Gastrocnemius medialis (tissue), 4 donors: ENCODE data around the gene ADPRHL1.
"Not testable (repeated sequence)": the region's sequence is repeated elsewhere in the genome, so short reads cannot be mapped to it uniquely, and the experiment has no call there.

Experiments
- CTCF ChIP-seq, 5 experiments: fragments of 450-650 bp in 3 of 5; fragments of 200-600 bp in 2 of 5; sonication (generic) in 2 of 5; IDR thresholded peaks in 4 of 5; conservative IDR thresholded peaks in 1 of 5; 1 replicate in 4 of 5; 2 replicates in 1 of 5; pipeline ENCODE4 v1.5.1; 2016 to 2019; ENCODE audit warnings: antibody characterized with exemption in 5 of 5, mild to moderate bottlenecking in 3 of 5, moderate library complexity in 3 of 5
- POLR2A ChIP-seq, 2 donors: fragments of 450-650 bp; IDR thresholded peaks; one replicate each; pipeline ENCODE4 v1.6.1; 2017; ENCODE audit warnings: antibody characterized with exemption in 2 of 2, mild to moderate bottlenecking in 2 of 2, moderate library complexity in 2 of 2

GRCh38 chr13:113470635-113471163, 17.4 kb upstream of the ADPRHL1 start:
- not testable (repeated sequence) for TF ChIP-seq CTCF (IDR thresholded peaks at IDR 0.05 in 4 of 5, conservative IDR thresholded peaks at IDR 0.05 in 1 of 5); POLR2A (IDR thresholded peaks at IDR 0.05)
